Activated CD8-positive, alpha-beta memory T cell treated with anti-CD3 and anti-CD28 coated beads, Interleukin-2, amount 50 U/mL, for 48 hours (primary cell): ENCODE results near the gene ASCC1.
"Not testable (repeated sequence)": the region's sequence is repeated elsewhere in the genome, so short reads cannot be mapped to it uniquely, and the experiment has no call there.

Source experiments
- DNase-seq: peaks from one replicate; pipeline ENCODE4 v3.0.0-alpha.2; 2020

ASCC1 gene

DNA sequence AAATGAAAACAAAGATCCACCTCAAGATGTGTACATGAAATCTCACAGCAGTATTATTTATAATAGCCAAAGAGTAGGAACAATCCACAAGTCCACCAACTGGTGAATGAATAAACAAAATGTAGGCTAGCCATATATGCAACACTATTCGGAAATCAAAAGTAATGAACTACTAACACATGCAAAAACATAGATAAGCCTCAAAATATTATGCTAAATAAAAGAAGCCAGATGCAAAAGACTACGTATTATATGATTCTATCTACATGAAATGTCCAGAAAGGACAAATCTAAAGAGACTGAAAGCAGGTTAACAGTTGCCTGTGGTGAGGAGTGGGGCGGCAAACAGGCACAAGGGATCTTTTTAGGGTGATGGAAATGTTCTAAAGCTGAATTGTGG is 49.0 kb downstream of the ASCC1 start:
- DNase-seq = no peak

DNA sequence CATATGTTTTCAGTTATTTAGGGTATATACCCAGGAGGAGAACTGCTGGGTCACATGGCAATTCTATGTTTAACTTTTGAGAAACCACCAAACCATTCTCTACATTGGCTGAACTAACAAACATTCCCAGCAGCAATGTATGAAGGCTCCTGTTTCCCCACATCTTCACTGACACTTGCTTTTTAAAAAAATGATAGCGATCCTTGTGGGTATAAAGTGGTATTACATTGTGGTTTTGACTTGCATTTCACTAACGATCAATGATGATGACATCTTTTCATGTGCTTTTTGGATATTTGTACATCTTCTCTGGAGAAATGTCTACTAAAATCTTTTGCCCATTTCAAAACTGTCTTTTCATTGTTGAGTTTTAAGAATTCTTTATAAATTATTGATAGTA is 51.5 kb downstream of the ASCC1 start:
- DNase-seq = no peak

DNA sequence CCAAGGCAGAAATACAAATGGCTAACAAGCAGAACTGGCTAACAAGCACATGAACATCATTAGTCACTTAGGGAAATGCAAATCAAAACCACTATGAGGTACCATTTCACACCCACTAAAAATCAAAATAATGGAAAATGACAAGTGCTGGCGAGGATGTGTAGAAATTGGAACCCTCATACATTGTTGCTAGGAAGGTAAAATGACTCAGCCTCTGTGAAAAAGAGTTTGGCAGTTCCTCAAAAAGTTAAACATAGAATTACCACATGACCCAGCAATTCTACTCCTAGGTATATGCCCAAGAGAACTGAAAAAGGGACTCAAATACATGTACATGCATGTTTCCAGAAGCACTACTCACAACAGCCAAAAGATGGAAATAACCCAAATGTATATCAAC is 53.1 kb downstream of the ASCC1 start:
- no peak for DNase-seq

DNA sequence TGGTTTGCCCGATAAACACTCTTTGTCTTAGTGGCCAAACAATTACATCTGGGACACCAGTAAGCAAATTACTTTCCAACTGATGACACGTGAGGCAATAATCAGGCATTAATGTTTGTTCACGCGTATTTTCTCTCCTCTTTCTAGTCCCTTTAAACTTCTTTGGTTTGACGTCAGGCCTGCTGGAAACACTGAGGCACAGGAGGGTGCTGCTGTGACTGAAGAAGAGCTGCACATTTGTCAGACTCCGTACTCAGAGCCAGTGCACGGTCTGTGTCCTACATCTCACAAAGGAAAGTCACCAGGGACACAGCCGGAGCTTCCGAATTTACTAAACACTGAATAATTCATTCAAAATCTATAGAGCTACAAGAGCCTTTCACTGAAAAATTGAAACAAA is 57.9 kb downstream of the ASCC1 start:
- no peak for DNase-seq

DNA sequence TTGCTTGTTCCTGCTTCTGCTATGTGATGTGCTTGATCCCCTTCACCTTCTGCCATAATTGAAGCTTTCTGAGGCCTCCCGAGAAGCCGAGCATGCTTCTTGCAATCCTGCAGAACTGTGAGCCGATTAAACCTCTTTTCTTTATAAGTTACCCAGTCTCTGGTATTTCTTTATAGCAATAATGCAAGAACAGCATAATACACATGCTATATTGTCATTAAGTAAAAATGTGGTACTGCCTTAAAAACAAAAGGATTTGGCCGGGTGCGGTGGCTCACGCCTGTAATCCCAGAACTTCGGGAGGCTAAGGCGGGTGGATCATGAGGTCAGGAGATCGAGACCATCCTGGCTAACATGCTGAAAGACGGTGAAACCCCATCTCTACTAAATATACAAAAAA is 59.9 kb downstream of the ASCC1 start:
- no peak for DNase-seq

DNA sequence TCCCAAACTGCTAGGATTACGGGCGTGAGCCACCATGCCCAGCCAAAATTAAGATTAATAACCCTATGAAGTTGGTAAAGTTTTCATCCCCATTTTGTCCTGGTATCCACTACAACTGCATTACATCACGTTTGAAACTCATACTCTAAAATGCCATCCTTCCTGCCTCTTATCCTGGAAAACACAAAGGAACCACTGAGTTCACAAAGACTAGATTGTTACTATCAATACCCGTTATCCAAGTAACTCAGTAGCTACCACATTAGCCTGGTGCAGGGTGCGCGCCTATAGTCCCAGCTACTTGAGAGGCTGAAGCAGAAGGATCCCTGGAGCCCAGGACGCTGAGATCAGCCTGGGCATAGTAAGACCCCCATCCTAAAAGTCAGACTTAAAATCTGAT is 63.8 kb downstream of the ASCC1 start:
- DNase-seq = no peak

DNA sequence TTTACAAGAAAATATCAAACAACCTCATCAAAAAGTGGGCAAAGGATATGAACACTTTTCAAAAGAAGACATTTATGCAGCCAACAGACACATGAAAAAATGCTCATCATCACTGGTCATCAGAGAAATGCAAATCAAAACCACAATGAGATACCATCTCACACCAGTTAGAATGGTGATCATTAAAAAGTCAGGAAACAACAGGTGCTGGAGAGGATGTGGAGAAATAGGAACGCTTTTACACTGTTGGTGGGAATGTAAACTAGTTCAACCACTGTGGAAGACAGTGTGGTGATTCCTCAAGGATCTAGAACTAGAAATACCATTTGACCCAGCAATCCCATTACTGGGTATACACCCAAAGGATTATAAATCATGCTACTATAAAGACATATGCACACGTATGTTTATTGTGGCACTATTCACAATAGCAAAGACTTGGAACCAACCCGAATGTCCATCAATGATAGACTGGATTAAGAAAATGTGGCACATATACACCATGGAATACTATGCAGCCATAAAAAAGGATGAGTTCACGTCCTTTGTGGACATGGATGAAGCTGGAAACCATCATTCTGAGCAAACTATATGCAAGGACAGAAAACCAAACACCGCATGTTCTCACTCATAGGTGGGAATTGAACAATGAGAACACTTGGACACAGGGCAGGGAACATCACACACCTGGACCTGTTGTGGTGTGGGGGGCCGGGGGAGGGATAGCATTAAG is 65.2 kb downstream of the ASCC1 start:
- not testable (repeated sequence) for DNase-seq

DNA sequence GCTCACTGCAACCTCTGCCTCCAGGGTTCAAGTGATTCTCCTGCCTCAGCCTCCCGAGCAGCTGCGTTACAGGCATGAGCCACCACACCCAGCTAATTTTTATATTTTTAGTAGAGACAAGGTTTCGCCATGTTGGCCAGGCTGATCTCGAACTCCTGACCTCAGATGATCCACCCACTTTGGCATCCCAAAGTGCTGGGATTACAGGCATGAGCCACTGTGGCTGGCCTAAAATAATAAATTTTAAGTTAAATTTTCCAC is 68.8 kb downstream of the ASCC1 start:
- not testable (repeated sequence) for DNase-seq

DNA sequence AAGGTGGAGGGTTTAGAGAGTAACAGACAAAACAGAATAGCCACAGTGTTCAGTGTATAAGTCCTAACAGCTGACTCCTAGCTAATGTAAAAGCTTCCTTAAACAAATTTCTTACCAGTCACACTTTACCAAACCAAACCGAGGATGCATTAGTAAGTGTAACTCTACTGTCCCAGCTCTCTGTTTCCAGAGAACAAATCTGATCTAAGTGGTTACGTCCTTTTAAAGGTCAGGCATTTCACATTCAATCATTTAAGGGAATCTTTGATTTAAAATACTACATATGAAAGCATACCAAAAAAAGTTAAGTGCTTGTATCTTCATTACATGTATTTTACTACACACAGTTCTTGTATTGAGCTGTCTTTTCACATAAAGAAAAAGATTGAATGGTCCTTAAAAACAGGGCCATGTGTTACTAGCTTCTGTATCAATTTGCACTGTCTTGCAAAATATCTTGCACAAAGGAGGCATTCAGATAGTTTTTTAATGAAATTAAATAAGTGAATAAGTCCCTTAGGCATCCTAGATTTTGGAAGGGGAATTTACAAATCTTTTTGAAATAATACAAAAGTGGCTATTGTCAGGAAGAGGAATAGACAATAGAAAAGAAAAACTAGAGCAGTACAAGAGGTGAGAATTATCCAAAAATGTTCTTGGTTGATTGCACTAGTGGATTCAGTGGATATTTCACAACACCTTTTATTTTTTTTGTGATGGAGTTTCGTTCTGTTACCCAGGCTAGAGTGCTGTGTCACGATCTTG is 69.3 kb downstream of the ASCC1 start:
- DNase-seq = no peak

DNA sequence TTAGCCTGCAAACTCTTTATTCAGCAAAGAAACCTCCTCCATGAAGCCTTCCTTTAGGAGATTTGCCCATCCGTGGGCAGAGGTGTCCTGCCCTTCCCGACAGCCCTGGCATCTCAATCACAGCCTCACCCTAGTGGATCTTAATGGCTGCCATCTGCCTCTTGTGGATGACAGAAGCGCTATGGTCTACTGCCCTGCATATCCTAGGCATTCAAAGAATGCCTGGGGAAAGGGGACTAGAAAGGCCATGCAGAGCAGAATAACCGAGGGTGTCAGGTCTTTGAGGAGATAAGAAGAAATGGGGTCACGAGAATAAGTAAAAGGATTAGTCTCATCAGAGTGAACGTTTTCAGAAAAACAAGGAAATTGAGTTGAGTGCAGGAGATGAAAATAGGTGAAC is 70.0 kb downstream of the ASCC1 start:
- DNase-seq = no peak

DNA sequence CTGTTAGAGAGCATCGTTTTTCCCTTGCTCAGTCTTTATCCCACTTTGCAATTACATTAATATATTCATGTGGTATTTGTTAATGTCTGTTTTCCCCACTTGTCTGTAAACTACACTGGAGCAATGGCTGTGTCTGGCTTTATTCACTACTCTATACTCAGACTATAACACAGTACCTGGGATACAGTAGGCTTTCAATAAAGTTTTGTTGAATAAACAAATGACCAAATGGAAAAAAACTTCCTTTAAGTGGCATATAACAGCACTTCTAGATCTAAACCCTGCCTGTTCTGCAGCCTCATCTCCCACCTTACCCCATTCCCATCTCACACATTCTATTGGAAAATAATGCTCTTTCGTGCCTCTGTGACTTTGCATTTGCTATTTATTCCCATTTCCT is 70.4 kb downstream of the ASCC1 start:
- DNase-seq = no peak

DNA sequence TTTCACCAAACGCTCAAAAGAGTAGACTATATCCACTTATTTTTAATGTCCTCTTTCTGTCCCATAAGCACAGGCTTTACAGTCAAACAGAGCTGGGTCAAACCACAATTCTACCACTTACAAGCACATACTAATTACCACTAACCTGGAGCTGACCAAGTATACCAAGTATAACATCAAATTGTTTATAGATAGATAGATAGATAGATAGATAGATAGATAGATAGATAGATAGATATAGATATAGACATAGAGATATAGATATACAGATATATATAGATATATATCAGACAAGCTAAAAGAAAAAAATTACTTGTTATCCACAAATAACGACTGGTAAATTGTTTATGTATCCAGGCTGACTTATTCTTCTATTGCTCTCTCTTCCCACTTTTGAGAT is 75.2 kb downstream of the ASCC1 start:
- DNase-seq = no peak

DNA sequence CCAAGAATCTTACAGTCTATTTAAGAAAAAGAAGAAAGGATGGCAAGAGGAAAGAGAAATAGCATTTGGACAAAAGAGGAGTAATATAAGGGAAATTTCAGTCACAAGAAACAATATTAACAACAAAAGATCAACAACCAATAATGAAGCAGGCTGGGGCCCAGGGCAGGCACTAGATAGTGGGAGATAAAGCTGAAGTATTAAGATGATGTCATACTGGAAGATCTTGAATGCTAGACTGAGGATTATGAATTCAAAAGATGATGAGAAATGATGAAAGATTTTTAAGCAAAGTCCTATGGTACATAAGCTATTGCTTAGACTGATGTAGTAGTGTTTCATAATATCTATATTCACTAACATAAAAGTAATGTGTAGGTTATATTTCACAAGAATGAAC is 75.9 kb downstream of the ASCC1 start:
- DNase-seq = no peak

DNA sequence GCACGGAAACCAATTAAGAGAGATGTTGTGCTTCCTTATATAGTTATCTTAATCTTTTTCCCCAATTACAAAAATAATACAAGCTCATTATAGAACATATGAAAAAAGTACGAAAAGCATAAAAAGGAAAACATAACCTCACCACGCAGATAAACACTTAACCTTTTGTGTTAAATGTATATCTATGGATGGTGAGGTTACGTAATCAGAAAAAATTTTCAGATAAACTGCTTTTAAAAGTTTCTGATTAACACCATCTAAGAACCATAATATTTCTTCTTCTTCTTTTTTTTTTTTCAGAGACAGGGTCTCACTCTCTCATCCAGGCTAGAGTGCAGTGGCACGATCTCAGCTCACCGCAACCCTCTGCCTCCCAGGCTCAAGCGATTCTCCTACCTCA is 78.5 kb downstream of the ASCC1 start:
- DNase-seq = no peak

DNA sequence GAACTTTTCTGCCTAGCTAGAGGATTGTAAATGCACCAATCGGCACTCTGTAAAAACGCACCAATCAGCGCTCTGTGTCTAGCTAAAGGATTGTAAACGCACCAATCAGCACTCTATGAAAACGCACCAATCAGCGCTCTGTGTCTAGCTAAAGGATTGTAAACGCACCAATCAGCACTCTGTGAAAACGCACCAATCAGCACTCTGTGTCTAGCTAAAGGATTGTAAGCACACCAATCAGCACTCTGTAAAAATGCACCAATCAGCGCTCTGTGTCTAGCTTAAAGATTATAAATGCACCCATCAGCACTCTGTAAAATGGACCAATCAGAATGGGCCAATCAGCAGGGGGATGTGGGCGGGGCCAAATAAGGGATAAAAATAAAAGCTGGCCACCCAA is 79.9 kb downstream of the ASCC1 start:
- not testable (repeated sequence) for DNase-seq

DNA sequence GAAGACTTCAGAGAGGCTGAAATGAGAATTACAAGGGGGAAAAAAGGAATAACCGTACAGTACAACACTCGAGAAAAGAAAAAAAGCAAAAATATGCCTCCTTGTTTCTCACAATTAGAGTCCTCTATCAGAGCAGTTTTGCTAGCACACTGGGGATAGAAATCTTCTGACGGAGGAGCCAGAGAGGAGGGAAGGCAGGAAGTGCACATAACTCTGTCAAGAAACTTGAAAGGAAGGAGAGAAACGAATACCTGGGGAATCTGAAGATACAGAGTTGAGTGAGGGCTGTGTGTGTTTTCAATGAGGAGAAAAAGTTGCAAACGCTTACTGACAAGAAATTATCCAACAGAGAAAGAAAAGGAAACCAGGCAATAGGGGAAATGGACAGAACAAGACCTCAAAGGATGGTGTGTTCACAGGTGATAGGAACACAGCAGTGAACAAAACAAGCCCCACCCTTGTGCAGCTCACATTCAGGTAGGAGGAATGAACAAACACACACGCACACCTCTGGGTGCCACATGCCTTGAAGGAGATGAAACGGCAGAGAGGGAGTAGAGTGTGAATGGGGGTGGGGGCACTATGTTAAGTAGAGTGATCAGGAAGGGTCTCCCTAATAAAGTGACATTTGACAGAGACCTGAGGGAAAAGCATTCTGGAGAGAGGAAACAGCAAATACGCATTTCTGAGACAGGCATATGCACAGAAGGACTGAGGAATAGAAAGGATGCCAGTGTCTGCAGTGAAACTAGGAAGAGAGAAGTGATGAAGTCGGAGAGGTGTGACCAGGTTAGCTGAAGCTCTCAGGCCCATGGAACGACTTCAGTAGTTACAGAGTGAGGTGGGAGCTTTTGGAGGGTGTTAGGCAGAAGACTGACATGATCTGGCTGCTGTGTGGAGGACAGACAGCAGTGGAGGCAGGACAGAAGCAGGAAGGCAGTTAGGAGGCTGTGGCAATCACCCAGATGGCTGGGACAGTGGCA is 81.0 kb downstream of the ASCC1 start:
- DNase-seq = no peak

DNA sequence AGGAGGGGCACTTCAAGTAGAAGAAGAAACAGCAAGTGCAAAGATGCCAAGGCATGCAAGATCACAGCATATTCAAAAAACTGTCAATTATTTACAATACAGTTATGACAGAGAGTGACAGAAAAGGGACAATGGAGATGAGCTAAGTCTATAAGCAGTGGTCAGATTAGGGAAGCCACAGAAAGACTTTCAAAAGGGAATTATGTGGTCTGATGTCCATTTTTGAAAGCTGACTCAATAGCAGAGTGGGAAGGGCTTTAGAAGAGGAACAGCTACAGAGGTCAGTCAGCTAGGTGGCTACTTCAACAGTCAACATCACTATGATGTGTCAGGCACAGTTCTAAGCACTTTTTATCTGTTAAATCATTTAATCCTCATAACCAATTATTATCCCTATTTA is 82.6 kb downstream of the ASCC1 start:
- no peak for DNase-seq

DNA sequence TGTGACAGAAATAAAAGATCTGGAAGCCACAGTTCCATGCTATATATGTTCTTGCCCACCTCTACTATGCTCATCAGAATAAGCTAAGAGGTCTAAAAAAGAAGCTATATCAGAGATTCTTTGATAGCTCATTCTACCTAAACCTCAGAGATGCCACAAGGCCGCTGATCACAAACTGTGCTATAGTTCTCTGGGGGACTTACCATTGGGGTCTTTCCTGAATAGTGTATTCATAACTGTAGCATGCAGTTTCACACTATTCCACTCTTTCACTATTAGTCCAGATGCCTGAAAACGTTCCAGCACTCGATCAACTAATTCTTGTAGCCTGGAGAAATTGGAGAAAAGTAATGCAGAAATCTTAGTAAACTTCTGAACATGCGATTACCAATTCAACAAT is 83.2 kb downstream of the ASCC1 start:
- DNase-seq = no peak

DNA sequence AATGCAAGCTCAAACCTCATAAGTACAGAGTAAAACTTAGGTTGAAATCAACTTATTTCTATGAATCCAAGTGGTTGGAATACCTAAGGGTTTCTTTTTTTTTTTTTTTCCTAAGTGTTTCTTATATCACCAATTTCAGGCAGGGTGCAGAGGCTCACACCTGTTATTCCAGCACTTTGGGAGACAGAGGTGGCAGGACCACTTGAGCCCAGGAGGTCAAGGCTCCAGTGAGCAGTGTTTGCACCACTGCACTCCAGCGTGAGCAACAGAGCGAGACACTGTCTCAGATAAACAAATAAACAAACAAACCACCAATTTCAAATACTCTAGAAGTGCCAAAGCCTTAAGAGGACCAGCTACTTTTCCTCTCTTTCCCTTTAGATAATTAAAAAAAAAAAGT is 88.5 kb downstream of the ASCC1 start:
- no peak for DNase-seq

DNA sequence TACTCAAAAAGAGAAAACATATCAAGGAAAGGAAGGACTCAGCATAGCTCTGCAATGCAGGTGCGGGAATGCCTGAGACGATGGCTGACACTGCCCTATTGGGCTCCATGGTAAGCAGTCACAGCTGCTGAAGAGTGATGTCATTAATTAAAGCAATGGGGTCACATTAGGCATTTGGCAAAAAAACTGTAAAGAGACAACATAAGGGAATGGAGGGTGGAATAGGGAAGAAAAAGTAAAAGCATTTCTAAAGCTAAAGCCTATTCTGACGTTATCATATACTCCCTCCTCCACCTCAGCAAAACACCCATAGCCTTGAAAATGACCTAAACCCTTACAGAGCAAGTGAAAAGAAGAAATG is 89.2 kb downstream of the ASCC1 start:
- DNase-seq = no peak

DNA sequence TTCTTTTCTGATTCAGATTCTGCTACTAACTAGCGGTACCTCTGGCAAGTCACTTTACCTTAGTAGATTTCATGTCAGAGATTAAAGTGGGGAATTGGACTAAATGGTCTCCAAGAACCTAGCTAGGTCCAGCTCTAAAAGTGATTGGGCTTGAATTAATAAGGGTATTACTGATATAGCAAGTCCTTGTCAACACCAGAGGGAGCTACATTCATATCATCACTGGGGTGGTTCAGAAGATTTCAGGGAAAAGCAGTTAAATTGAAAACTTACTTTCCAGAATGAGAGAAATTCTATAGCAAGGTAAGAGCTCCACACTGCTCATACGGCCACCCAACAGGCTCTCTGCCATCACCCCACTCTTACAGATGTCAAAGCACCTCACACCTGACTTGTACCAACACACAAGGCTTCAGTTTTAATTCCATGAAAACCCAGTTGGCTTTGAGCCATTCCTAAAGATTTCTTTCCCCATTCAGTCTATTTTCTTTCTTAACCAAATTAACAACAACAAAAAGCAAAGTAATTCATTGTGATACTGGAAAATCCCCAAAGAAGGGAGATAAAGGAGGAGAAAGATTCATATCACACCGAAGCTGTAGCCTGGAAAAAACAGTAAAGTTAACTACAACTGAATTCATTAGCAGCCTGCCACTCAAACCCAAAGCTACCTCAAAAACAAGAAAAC is 89.7 kb downstream of the ASCC1 start:
- DNase-seq = no peak

DNA sequence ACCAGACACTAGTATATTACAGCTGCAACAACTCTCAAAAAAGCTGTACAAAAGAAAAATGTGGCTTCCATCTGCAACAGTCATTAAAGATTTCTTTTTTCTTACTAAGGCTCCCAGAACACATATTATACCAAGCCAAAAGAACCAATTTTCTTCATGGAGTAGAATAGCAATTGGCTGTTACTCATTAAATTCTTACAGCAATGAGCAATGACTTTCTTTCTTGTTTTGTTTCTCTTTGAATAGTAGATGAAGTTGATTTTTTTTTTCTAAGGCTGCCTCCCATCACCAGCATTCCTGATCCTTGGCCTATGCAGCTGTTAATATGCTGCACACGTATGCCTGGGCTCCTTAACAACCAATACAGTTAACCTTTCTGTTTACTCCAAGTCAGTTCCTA is 91.1 kb downstream of the ASCC1 start:
- no peak for DNase-seq

DNA sequence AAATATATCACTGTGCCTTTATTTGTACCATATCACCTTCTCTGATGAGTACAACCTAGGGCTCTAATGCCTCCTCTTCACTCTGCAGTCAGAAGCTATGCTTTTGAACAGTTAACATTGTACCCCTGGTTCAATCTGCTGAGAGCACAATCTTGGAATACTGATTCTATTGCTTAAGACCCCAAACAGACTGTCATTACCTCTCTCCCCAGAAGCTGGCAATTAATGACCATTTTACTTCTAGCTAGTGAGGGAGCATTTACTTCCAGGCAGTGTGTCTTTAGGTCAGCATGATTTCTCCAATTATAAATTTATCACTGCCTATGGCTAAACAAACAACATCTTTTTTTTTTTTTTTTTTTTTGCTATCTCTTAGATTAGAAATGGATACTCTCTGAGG is 91.7 kb downstream of the ASCC1 start:
- no peak for DNase-seq
